HG03196 (cell line): ENCODE results near the gene KIAA1217.
"Not testable (repeated sequence)": the region's sequence is repeated elsewhere in the genome, so short reads cannot be mapped to it uniquely, and the experiment has no call there.

Source experiments
- ATAC-seq: cut with Tn5 transposase; IDR thresholded peaks from one replicate; pipeline ENCODE4 v1.9.1; 2021; ENCODE audit not compliant: unreplicated experiment

The KIAA1217 gene

GRCh38 chr10:24434961-24435360, 226.0 kb downstream of the KIAA1217 start:
- no peak for ATAC-seq

- no peak for ATAC-seq
Observed at GRCh38 chr10:24435374-24435773, 226.4 kb downstream of the KIAA1217 start.

GRCh38 chr10:24437302-24437701, 228.4 kb downstream of the KIAA1217 start:
- no peak for ATAC-seq

GRCh38 chr10:24438800-24439199, 229.9 kb downstream of the KIAA1217 start:
- ATAC-seq = no peak

GRCh38 chr10:24439935-24440334, 231.0 kb downstream of the KIAA1217 start:
- ATAC-seq = no peak

GRCh38 chr10:24440817-24441797, 232.2 kb downstream of the KIAA1217 start:
- ATAC-seq = no peak

GRCh38 chr10:24442234-24442633, 233.3 kb downstream of the KIAA1217 start:
- ATAC-seq = no peak

- not testable (repeated sequence) for ATAC-seq
Observed at GRCh38 chr10:24442641-24443174, 233.8 kb downstream of the KIAA1217 start.

- no peak for ATAC-seq
Observed at GRCh38 chr10:24444337-24444736, 235.4 kb downstream of the KIAA1217 start.

- not testable (repeated sequence) for ATAC-seq
Observed at GRCh38 chr10:24445958-24446357, 237.0 kb downstream of the KIAA1217 start.

GRCh38 chr10:24446739-24447138, 237.8 kb downstream of the KIAA1217 start:
- ATAC-seq = no peak

- no peak for ATAC-seq
Observed at GRCh38 chr10:24448351-24448999, 239.5 kb downstream of the KIAA1217 start.

GRCh38 chr10:24449321-24449740, 240.4 kb downstream of the KIAA1217 start:
- no peak for ATAC-seq

- no peak for ATAC-seq
Observed at GRCh38 chr10:24449769-24450310, 240.9 kb downstream of the KIAA1217 start.

GRCh38 chr10:24451325-24451820, 242.4 kb downstream of the KIAA1217 start:
- ATAC-seq = no peak

GRCh38 chr10:24452030-24452429, 243.1 kb downstream of the KIAA1217 start:
- no peak for ATAC-seq

- ATAC-seq = no peak
Observed at GRCh38 chr10:24453404-24453830, 244.5 kb downstream of the KIAA1217 start.

GRCh38 chr10:24453973-24454372, 245.0 kb downstream of the KIAA1217 start:
- ATAC-seq = no peak

GRCh38 chr10:24455447-24455846, 246.5 kb downstream of the KIAA1217 start:
- no peak for ATAC-seq

GRCh38 chr10:24456322-24456721, 247.4 kb downstream of the KIAA1217 start:
- ATAC-seq = no peak

- no peak for ATAC-seq
Observed at GRCh38 chr10:24457661-24458318, 248.9 kb downstream of the KIAA1217 start.
